Muscle layer of duodenum (tissue), 2 donors: Measurements from ENCODE around the gene TRIM3.

Experiments
- H3K27ac ChIP-seq: one replicate; pipeline ENCODE4 v1.7.0; 2013; ENCODE audit warnings: mild to moderate bottlenecking, low read length
- H3K27me3 ChIP-seq: one replicate; pipeline ENCODE4 v1.7.0; 2013; ENCODE audit warnings: low read depth, mild to moderate bottlenecking, control low read depth, low read length
- H3K36me3 ChIP-seq, 2 donors: one replicate each; pipeline ENCODE4 v1.7.0; 2013; ENCODE audit warnings: low read length in 2 of 2, control low read depth in 1 of 2, mild to moderate bottlenecking in 1 of 2; ENCODE audit not compliant: insufficient read depth in 2 of 2, control insufficient read depth in 1 of 2
- H3K4me1 ChIP-seq, 2 donors: one replicate each; pipeline ENCODE4 v1.7.0; 2013; ENCODE audit warnings: low read length in 2 of 2, mild to moderate bottlenecking in 2 of 2, control low read depth in 1 of 2, moderate library complexity in 1 of 2; ENCODE audit not compliant: insufficient read depth in 2 of 2, control insufficient read depth in 1 of 2
- H3K4me3 ChIP-seq, 2 donors: one replicate each; pipeline ENCODE4 v1.7.0; 2013; ENCODE audit warnings: low read length in 2 of 2, low read depth in 1 of 2, mild to moderate bottlenecking in 1 of 2
- H3K9me3 ChIP-seq, 2 donors: one replicate each; pipeline ENCODE4 v1.7.0; 2013; ENCODE audit warnings: low read length in 2 of 2, control low read depth in 1 of 2, mild to moderate bottlenecking in 1 of 2; ENCODE audit not compliant: control insufficient read depth in 1 of 2
- donor health status: healthy.

The TRIM3 gene

GRCh38 chr11:6476571-6476970 lies 2.8 kb upstream of the TRIM3 start:
- peaks cover 8 to 27% of the 10 kb centered on the region in 2 donors for H3K4me1 ChIP-seq

GRCh38 chr11:6475936-6476335 lies 2.2 kb upstream of the TRIM3 start:
- Histone ChIP-seq H3K9me3 (no peaks in the 10 kb centered on the region), H3K27me3 (no peaks in the 10 kb centered on the region), H3K4me1 (peaks cover 8 to 27% of the 10 kb centered on the region in 2 donors), H3K36me3 (peaks cover 24 to 28% of the 10 kb centered on the region in 2 donors), H3K4me3 (no peak overlapping the region), H3K27ac (no peak overlapping the region)

More at GRCh38 chr11:6476571-6476970, 2.8 kb upstream of the TRIM3 start:
- Histone ChIP-seq H3K27me3 (no peaks in the 10 kb centered on the region), H3K4me3 (no peak overlapping the region), H3K27ac (no peak overlapping the region), H3K36me3 (peaks cover 24 to 29% of the 10 kb centered on the region in 2 donors), H3K9me3 (no peaks in the 10 kb centered on the region)

- H3K27ac ChIP-seq: peak overlapping the region; percentile 97
Observed at GRCh38 chr11:6474806-6475500, 1.2 kb upstream of the TRIM3 start.

GRCh38 chr11:6474413-6474792 lies 662 bp upstream of the TRIM3 start:
- Histone ChIP-seq H3K4me3 (peak overlapping the region; percentile 58 to 68), H3K4me1 (peaks cover 14 to 18% of the 10 kb centered on the region in 2 donors), H3K36me3 (peaks cover 23 to 27% of the 10 kb centered on the region in 2 donors), H3K27ac (peak overlapping the region; percentile 97), H3K9me3 (no peaks in the 10 kb centered on the region), H3K27me3 (no peaks in the 10 kb centered on the region)

More at GRCh38 chr11:6474806-6475500, 1.2 kb upstream of the TRIM3 start:
- Histone ChIP-seq H3K36me3 (peaks cover 24 to 28% of the 10 kb centered on the region in 2 donors), H3K27me3 (no peaks in the 10 kb centered on the region), H3K4me1 (peaks cover 9 to 20% of the 10 kb centered on the region in 2 donors), H3K4me3 (peak overlapping the region; percentile 58 to 68), H3K9me3 (no peaks in the 10 kb centered on the region)

GRCh38 chr11:6472934-6473333 lies 807 bp downstream of the TRIM3 start:
- H3K9me3 ChIP-seq: no peaks in the 10 kb centered on the region
- no peaks in the 10 kb centered on the region for H3K27me3 ChIP-seq
- peak overlapping the region; percentile 5 for H3K27ac ChIP-seq
- peak overlapping the region; percentile 61 to 81 for H3K4me3 ChIP-seq
- H3K4me1 ChIP-seq: peaks cover 19 to 21% of the 10 kb centered on the region in 2 donors
- H3K36me3 ChIP-seq: peaks cover 12 to 14% of the 10 kb centered on the region in 2 donors

GRCh38 chr11:6469599-6469998 lies 4.1 kb downstream of the TRIM3 start:
- H3K9me3 ChIP-seq: no peaks in the 10 kb centered on the region

GRCh38 chr11:6468712-6469495 lies 4.8 kb downstream of the TRIM3 start:
- Histone ChIP-seq H3K9me3 (no peaks in the 10 kb centered on the region), H3K4me1 (peaks cover 14 to 21% of the 10 kb centered on the region in 2 donors), H3K36me3 (peaks cover 14 to 16% of the 10 kb centered on the region in 2 donors), H3K27ac (peak overlapping the region; percentile 32), H3K27me3 (no peaks in the 10 kb centered on the region), H3K4me3 (no peak overlapping the region)

More at GRCh38 chr11:6469599-6469998, 4.1 kb downstream of the TRIM3 start:
- H3K27ac ChIP-seq: peak overlapping the region; percentile 28
- no peak overlapping the region for H3K4me3 ChIP-seq
- no peaks in the 10 kb centered on the region for H3K27me3 ChIP-seq
- peaks cover 9% of the 10 kb centered on the region in 2 donors for H3K36me3 ChIP-seq
- peaks cover 14 to 21% of the 10 kb centered on the region in 2 donors for H3K4me1 ChIP-seq

GRCh38 chr11:6459099-6459450 lies 14.7 kb downstream of the TRIM3 start:
- no peak overlapping the region for H3K27ac ChIP-seq

GRCh38 chr11:6458352-6459098 lies 15.2 kb downstream of the TRIM3 start:
- Histone ChIP-seq H3K36me3 (peaks cover 44 to 64% of the 10 kb centered on the region in 2 donors), H3K4me3 (no peak overlapping the region), H3K4me1 (no peaks in the 10 kb centered on the region), H3K27ac (no peak overlapping the region), H3K9me3 (no peaks in the 10 kb centered on the region), H3K27me3 (no peaks in the 10 kb centered on the region)

More at GRCh38 chr11:6459099-6459450, 14.7 kb downstream of the TRIM3 start:
- Histone ChIP-seq H3K9me3 (no peaks in the 10 kb centered on the region), H3K4me3 (no peak overlapping the region), H3K4me1 (no peaks in the 10 kb centered on the region), H3K27me3 (no peaks in the 10 kb centered on the region), H3K36me3 (peaks cover 50 to 66% of the 10 kb centered on the region in 2 donors)

- H3K27me3 ChIP-seq: no peaks in the 10 kb centered on the region
- peaks cover 41 to 68% of the 10 kb centered on the region in 2 donors for H3K36me3 ChIP-seq
- no peak overlapping the region for H3K4me3 ChIP-seq
- no peaks in the 10 kb centered on the region for H3K4me1 ChIP-seq
- no peaks in the 10 kb centered on the region for H3K9me3 ChIP-seq
- H3K27ac ChIP-seq: no peak overlapping the region
Observed at GRCh38 chr11:6457581-6458320, 16.0 kb downstream of the TRIM3 start.
